ENCODE results near the gene CX3CL1.
"Not testable (repeated sequence)": the region's sequence is repeated elsewhere in the genome, so short reads cannot be mapped to it uniquely, and the experiment has no call there.

CX3CL1 gene

DNA sequence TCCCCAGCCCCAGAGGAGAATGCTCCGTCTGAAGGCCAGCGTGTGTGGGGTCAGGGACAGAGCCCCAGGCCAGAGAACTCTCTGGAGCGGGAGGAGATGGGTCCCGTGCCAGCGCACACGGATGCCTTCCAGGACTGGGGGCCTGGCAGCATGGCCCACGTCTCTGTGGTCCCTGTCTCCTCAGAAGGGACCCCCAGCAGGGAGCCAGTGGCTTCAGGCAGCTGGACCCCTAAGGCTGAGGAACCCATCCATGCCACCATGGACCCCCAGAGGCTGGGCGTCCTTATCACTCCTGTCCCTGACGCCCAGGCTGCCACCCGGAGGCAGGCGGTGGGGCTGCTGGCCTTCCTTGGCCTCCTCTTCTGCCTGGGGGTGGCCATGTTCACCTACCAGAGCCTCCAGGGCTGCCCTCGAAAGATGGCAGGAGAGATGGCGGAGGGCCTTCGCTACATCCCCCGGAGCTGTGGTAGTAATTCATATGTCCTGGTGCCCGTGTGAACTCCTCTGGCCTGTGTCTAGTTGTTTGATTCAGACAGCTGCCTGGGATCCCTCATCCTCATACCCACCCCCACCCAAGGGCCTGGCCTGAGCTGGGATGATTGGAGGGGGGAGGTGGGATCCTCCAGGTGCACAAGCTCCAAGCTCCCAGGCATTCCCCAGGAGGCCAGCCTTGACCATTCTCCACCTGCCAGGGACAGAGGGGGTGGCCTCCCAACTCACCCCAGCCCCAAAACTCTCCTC, 10.4 kb downstream of the CX3CL1 start:
- DNase-seq (ENCODE audit: low read depth in 3 of 3, low spot score in 1 of 3) = no peak

DNA sequence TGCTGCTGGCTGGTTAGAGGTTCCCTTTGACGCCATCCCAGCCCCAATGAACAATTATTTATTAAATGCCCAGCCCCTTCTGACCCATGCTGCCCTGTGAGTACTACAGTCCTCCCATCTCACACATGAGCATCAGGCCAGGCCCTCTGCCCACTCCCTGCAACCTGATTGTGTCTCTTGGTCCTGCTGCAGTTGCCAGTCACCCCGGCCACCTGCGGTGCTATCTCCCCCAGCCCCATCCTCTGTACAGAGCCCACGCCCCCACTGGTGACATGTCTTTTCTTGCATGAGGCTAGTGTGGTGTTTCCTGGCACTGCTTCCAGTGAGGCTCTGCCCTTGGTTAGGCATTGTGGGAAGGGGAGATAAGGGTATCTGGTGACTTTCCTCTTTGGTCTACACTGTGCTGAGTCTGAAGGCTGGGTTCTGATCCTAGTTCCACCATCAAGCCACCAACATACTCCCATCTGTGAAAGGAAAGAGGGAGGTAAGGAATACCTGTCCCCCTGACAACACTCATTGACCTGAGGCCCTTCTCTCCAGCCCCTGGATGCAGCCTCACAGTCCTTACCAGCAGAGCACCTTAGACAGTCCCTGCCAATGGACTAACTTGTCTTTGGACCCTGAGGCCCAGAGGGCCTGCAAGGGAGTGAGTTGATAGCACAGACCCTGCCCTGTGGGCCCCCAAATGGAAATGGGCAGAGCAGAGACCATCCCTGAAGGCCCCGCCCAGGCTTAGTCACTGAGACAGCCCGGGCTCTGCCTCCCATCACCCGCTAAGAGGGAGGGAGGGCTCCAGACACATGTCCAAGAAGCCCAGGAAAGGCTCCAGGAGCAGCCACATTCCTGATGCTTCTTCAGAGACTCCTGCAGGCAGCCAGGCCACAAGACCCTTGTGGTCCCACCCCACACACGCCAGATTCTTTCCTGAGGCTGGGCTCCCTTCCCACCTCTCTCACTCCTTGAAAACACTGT, 11.3 kb downstream of the CX3CL1 start:
- no peak for DNase-seq (ENCODE audit: low read depth in 3 of 3, low spot score in 1 of 3)

- no peak for DNase-seq (ENCODE audit: low read depth in 3 of 3, low spot score in 1 of 3)
Measured at GRCh38 chr16:57384248-57385070, 12.2 kb downstream of the CX3CL1 start.

GRCh38 chr16:57385083-57385482, 12.8 kb downstream of the CX3CL1 start:
- DNase-seq (ENCODE audit: low read depth in 3 of 3, low spot score in 1 of 3) = no peak

DNA sequence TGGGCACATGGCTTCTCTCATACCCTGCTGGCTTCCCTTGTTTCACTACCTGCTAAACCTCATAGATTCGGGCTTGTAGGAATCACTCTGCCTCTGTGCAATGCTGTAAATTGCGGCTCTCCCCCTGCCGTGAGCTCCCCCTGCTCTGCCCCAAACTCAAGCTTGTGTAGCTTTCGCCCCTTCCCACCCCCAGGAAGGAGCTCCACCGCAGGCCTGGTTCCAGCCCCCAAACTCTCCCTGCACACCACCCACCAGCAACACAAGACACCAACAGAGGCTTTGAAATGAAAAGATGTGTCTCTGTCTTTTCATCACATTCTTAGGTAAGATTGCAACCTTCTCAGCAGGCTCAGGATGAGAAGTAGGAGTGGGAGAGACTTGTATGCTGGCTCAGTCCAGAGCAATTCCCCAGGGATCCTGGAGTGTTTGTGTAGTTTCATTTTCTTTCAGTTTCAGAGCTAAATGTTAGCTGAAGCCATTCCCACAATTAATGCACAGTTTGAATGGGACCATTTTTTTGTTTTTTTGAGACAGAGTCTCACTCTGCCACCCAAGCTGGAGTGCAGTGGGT, 14.2 kb downstream of the CX3CL1 start:
- DNase-seq (ENCODE audit: low read depth in 3 of 3, low spot score in 1 of 3) = no peak

DNA sequence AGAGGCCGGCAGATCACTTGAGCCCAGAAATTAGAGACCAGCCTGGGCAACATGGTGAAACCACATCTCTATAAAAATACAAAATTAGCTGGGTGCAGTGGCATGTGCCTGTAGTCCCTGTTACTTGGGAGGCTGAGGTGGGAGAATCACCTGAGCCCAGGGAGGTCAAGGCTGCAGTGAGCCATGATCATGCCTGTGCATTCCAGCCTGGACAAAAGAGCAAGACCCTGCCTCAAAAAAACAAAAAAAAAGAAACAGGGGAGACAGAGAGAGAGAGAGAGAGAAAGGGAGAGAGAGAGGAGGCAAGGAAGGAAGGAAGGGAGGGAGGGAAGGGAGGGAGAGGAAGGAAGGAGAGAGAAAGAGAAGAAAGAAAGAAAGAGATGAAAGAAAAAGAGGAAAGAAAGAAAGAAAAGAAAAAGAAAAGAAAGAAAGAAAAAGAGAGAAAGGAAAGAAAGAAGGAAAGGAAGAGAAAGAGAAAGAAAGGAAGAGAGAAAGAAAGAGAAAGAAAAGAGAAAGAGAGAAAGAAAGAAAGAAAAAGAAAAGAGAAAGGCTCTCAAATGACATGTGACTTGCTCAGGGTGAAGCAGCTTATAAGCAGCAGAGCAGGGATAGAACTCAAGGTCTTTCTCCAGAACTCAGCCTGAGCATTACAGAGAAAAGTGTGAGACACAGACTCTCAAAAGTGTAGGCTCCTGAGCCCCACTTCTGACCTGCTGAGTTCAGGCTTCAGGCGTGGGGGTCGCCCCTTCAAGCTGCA, 15.5 kb downstream of the CX3CL1 start:
- DNase-seq (ENCODE audit: low read depth in 3 of 3, low spot score in 1 of 3) = no peak

DNA sequence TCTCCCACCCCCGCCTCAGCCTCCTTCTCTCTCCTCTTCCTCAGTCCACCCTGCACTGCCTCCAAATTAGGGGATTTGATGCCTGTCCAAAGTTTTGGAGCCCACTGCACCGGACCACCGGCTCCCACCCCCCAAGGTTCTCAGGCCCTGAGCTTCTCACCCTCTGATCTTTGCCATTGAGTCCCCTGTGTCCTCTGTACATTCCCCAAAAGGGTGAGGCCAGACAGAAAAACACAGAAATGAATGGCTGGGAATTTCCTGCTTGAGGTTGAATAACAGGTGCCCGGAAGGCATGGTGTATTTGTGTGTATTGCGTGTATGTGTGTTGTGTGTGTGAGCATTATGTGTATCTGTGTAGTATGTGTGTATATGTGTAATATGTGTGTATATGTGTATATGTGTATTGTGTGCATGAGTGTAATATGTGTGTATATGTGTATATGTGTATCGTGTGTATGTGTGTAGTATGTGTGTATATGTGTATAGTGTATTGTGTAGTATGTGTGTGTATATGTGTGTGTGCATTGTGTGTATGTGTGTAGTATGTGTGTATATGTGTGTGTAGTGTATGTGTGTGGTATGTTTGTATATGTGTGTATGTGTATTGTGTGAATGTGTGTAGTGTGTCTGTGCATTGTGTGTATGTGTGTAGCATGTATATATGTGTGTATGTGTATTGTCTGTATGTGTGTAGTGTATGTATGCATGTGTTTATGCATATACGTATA, 16.2 kb downstream of the CX3CL1 start:
- no peak for DNase-seq (ENCODE audit: low read depth in 3 of 3, low spot score in 1 of 3)

DNA sequence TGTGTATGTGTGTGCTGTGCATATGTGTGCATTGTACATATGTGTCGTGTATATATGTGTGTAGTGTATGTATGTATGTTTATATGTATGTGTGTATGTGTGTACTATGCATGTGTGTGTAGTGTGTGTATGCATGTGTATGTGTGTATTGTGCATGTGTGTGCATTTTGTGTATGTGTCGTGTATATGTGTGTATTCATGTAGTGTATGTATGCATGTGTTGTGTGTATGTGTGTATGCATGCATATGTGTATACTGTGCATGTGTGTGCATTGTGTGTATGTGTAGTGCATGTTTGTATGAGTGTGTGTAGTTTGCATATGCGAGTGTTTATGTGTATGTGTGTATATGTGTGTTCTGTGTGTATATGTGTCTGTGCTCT, 16.8 kb downstream of the CX3CL1 start:
- no peak for DNase-seq (ENCODE audit: low read depth in 3 of 3, low spot score in 1 of 3)

DNA sequence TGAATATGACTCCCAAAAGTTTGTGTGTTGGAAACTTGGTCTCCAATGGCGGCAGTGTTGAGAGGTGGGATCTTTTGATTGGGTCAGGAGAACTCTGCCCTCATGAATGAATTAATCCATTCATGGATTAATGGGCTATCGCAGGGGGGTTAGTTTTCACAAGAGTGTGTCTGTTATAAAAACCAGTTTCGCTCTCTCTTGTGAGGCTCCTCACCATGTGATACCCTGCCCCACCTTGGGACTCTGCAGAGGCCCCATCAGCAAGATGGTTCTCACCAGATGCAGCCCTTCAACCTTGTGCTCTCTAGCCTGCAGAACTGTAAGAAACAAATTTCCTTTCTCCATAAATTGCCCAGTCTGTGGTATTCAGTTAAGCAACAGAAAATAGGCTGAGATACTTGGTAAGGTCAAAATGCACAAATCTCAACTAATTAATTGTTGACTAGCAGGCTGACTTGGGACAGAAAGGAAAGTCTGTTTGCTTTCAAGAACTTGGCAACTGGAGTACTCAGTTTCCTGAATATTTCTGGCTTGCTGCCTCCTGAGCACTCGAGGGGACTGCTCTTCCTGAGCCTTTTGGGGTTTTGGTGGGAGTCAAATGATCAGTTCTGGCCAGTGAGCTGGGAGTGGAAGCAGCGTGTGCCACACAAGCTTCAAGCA, 18.5 kb downstream of the CX3CL1 start:
- DNase-seq (ENCODE audit: low read depth in 3 of 3, low spot score in 1 of 3) = no peak

DNA sequence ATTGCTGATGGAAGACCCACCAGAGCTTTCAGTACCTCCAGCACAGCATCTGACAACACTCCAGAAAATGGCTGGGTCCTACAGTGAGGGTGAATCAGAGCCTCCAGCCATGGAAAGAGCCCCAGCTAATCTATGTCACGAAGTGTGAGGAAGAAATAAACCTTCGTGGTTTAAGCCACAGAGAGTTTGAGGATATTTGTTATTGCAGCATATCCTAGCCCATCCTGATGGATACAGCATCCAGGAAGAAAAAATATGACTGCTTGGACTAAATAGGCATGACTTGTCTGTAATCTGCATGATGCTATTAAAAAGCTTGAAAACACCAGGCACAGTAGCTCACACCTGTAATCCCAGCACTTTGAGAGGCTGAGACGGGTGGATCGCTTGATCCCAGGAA, 19.0 kb downstream of the CX3CL1 start:
- DNase-seq (ENCODE audit: low read depth in 3 of 3, low spot score in 1 of 3) = no peak

GRCh38 chr16:57391708-57392107, 19.4 kb downstream of the CX3CL1 start:
- DNase-seq (ENCODE audit: low read depth in 3 of 3, low spot score in 1 of 3) = no peak

DNA sequence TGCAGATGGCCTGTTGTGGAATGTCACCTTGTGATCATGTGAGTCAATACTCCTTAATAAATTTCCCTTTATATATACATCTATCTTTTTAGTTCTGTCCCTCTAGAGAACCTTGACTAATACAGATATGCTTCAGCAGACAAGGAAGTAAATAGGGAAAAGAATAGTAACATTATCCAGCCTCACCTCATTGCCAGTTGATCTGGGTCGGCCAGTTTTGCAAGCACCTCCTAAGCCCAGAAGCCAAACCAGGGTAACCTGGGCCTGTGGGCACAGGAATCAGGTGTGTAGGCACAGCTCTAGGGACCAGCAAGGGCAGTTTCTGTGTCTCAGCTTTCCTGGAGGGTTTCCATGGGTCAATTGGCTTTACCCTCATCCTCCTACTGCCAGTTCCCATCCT, 20.4 kb downstream of the CX3CL1 start:
- DNase-seq (ENCODE audit: low read depth in 3 of 3, low spot score in 1 of 3) = no peak

- no peak for DNase-seq (ENCODE audit: low read depth in 3 of 3, low spot score in 1 of 3)
Measured at GRCh38 chr16:57394444-57394843, 22.2 kb downstream of the CX3CL1 start.

DNA sequence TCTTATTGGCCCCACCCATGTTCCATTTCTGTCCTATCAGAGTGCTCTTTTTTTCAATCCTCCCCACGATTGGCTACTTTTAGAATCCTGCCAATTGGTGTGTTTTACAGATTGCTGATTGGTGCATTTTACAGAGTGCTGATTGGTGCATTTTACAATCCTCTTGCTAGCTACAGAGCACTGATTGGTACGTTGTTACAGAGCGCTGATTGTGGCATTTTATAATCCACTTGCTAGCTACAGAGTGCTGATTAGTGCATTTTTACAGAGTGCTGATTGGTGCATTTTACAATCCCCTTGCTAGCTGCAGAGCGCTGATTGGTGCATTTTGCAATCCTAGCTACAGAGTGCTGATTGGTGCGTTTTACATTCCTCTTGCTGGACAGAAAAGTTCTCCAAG, 22.7 kb downstream of the CX3CL1 start:
- no peak for DNase-seq (ENCODE audit: low read depth in 3 of 3, low spot score in 1 of 3)

DNA sequence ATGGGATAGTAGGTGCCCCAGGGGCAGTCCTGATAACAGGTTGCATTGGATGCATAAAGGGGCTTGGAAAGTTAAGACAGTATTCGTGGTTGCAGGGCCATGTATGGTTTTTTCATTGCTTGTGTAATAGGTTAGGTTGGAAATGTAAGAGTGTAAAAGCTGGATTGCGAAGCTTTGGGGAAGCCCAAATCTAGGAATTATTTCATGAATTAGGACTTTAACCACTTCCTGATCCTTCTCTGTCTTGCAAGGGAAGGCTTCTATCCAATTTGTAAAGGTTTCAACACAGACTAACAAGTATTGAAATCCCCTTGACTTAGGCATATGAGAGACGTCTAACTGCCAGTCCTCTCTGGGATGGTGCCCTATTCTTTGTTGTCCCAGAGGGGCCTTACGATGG, 24.5 kb downstream of the CX3CL1 start:
- no peak for DNase-seq (ENCODE audit: low read depth in 3 of 3, low spot score in 1 of 3)

DNA sequence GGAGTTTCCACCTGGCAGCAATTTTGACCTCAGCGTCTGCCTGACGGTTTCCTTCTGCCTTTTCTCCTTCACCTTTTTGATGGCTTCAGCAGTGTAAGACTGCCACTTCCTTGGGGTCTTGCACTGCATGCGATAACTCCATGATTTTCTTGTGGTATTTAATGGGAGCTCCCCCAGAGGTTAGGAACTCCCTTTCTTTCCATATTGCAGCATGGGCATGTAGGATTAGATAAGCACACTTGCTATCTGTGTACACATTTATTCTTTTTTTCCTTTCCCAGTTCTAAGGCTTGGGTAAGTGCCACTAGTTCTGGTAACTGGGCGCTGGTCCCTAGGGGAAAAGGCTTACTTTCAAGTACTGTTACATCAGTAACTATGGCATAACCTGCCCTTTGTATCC, 25.2 kb downstream of the CX3CL1 start:
- DNase-seq (ENCODE audit: low read depth in 3 of 3, low spot score in 1 of 3) = not testable (repeated sequence)

DNA sequence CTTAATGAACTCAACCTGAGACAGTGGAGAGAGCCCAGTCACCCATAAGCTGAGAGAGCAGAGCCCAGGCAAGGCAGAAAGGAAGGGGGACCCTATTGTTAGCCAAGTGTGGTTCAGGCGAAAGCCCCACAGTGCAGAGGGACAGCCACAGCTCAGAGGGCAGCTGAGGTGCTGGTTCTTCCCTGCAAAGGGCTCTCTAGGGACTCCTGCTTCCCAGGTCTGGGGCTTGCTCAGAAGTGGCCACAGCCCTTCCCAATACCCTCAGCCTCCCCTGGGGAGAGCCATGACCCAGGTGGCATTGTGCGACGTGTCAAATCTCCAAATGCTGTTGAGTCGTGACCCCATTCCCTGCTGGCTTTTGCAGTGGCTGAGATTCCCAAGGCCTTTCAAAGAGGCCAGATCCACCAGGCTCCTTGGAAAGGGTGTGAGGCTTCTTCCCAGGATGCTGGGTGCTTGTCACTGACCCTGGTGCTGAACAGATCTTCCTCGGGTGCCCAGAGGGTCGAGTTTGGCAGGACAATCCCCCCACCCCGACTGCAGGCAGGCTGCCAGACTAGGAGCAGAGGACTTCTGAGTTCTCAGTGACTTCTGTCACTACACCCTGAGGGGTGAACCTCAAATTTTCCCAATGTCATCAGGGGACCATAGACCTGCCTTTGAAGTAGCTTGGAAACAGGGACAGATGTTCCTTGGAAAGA, 29.8 kb downstream of the CX3CL1 start:
- DNase-seq (ENCODE audit: low read depth in 3 of 3, low spot score in 1 of 3) = no peak

DNA sequence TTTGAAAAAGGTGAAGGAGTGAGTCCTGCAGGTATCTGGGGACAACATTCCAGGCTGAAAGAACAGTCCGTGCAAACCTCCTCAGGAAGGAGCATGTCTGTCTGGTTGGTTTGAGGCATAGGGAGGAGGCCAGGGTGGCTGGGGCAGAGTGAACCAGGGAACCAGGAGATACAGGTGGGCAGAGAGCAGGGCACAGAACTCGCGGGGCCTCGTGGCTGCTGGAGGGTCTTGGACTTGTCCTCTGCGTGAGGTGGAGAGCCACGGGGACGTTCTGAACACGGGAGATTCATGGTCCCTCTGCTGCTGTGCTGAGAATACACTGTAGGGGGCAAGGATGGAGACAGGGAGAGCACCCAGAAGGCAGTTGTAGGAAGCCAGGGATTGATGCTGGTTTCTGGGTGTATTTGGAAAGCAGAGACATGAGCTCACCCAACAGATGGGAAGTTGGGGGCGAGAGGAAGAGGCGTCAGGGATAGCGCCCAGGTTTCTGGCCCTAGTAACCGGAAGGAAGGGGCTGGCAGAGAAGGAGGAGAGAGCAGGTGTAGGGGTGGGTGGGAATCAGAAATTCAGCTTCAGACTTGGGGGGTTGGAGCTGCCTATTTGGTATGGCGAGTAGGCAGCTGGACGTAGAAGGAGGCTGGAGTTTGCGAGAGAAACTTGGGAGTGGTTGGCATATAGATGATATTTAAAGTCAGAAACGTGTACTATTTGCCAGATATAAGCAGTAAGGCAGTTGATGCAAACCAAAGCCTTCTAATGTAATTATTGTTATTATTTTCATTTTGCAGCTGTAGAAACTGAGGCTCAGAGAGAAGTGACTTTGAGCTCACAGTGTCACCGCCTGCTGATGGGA, 31.9 kb downstream of the CX3CL1 start, which contains the start of gene CCL17:
Gene CCL17, plus strand, starts transcription at position 803 of the 853 bp plus-strand sequence. CDS start 9,166 bp downstream, outside the sequence.
- DNase-seq (ENCODE audit: low read depth in 3 of 3, low spot score in 1 of 3) = no peak

Data from stimulated activated CD4-positive, alpha-beta T cell treated with anti-CD3 and anti-CD28 coated beads, TNF-alpha, amount 100 ng/mL, for 1 hour (primary cell).